HepG2 (cell line): ENCODE measurements around the gene RGS6. TPM values are rescaled to one million over a fixed set of nuclear protein-coding genes. Genes with fewer than 3 reads are reported as not detected.

Source experiments
- ATAC-seq: fragments of 200-7000 bp; cut with Tn5 transposase; 3 replicates; pipeline ENCODE4 v1.9.1; 2020; ENCODE audit warnings: mild to moderate bottlenecking, moderate library complexity
- BruUV-seq: library from RNA; stranded (reverse); fragments of 400-500 nt; replicated peaks from 2 replicates; lab custom pipeline; 2021; lab: Mats Ljungman, UMichigan
- CTCF ChIA-PET: fragments of 300-600 bp; formaldehyde crosslinking; extraction: SDS; loops from one replicate; lab custom pipeline; 2021; ENCODE audit warnings: low total read pairs, inconsistent platforms, low intra/inter-chr PET ratio; lab: Yijun Ruan, JAX
- POLR2A ChIA-PET: fragments of 350-600 bp; sonication (Branson Sonifier 250); formaldehyde crosslinking; loops from one replicate; lab custom pipeline; 2020; ENCODE audit warnings: antibody characterized with exemption, inconsistent platforms; lab: Yijun Ruan, JAX
- DNase-seq: peaks from one replicate; pipeline ENCODE4 v3.0.0-alpha.2; 2015; ENCODE audit warnings: low spot score
- FAIRE-seq: peaks from 3 replicates; lab custom pipeline; 2011; peaks lifted over from hg19 to GRCh38; lab: Jason Lieb, UNC
- H2AFZ ChIP-seq: one replicate; pipeline ENCODE4 v1.6.1; 2011; ENCODE audit warnings: low read length, inconsistent platforms
- H3K27ac ChIP-seq: fragments of 300-600 bp; 3 replicates; pipeline ENCODE4 v1.8.0; 2011; ENCODE audit warnings: mixed run types, mild to moderate bottlenecking, mixed read lengths, low read length, inconsistent platforms; ENCODE audit not compliant: insufficient read depth; ENCODE audit errors: extremely low read length
- H3K27me3 ChIP-seq, 2 experiments: fragments of 200-600 bp in 1 of 2; 2 replicates in 1 of 2; 3 replicates in 1 of 2; pipeline versions ENCODE4 v1.6.0 to v1.8.0; 2011; ENCODE audit warnings: low read length in 2 of 2, mild to moderate bottlenecking in 2 of 2, moderate library complexity in 2 of 2, inconsistent platforms in 1 of 2; ENCODE audit not compliant: insufficient read depth in 2 of 2, control insufficient read depth in 1 of 2
- H3K36me3 ChIP-seq, 2 experiments: fragments of 200-600 bp in 1 of 2; replicated peaks in 1 of 2; 2 replicates in 1 of 2; 3 replicates in 1 of 2; pipeline versions ENCODE4 v1.5.1 to v1.8.0; 2011; ENCODE audit warnings: low read length in 2 of 2, inconsistent platforms in 1 of 2; ENCODE audit not compliant: insufficient read depth in 2 of 2, control insufficient read depth in 1 of 2
- H3K4me1 ChIP-seq: 2 replicates; pipeline ENCODE4 v1.5.1; 2012; ENCODE audit warnings: low read length, inconsistent platforms; ENCODE audit not compliant: insufficient read depth
- H3K4me2 ChIP-seq: 2 replicates; pipeline ENCODE4 v1.6.0; 2011; ENCODE audit warnings: low read depth, low read length, inconsistent platforms
- H3K4me3 ChIP-seq, 3 experiments: fragments of 200-600 bp in 1 of 3; sonication (generic), shearing (Covaris generic) in 1 of 3; replicated peaks in 1 of 3; 2 replicates each; pipeline ENCODE4 v1.5.1; 2011 to 2016; ENCODE audit warnings: low read length in 3 of 3, inconsistent platforms in 2 of 3, low read depth in 2 of 3, mild to moderate bottlenecking in 2 of 3, control low read depth in 1 of 3, mixed read lengths in 1 of 3; ENCODE audit not compliant: insufficient read depth in 1 of 3
- H3K79me2 ChIP-seq: one replicate; pipeline ENCODE4 v1.6.1; 2011; ENCODE audit warnings: low read length, inconsistent platforms; ENCODE audit not compliant: insufficient read depth
- H3K9ac ChIP-seq: 2 replicates; pipeline ENCODE4 v1.6.0; 2011; ENCODE audit warnings: mild to moderate bottlenecking, low read depth, low read length, inconsistent platforms; ENCODE audit not compliant: insufficient read depth
- H3K9me3 ChIP-seq: 2 replicates; pipeline ENCODE4 v1.5.1; 2012; ENCODE audit warnings: mild to moderate bottlenecking, low read length
- H4K20me1 ChIP-seq: 2 replicates; pipeline ENCODE4 v1.6.0; 2011; ENCODE audit warnings: inconsistent platforms, mild to moderate bottlenecking, low read length, moderate library complexity; ENCODE audit not compliant: insufficient read depth
- FLYWCH1 ChIP-seq: sonication (generic); formaldehyde crosslinking; IDR thresholded peaks from 2 replicates; pipeline ENCODE4 v1.8.1; 2023; ENCODE audit warnings: mild to moderate bottlenecking, missing genetic modification reagents
- FOXA3 ChIP-seq: IDR thresholded peaks from 2 replicates; pipeline ENCODE4 v1.6.1; 2016; ENCODE audit warnings: missing genetic modification reagents, missing compliant biosample characterization
- MAFF ChIP-seq: IDR thresholded peaks from 2 replicates; pipeline ENCODE4 v1.6.1; 2011; ENCODE audit warnings: low read depth, low read length, improper control_type of control experiment
- MAFK ChIP-seq, 2 experiments: IDR thresholded peaks in 1 of 2; conservative IDR thresholded peaks in 1 of 2; 2 replicates each; pipeline ENCODE4 v1.6.1; 2011; ENCODE audit warnings: improper control_type of control experiment in 2 of 2, low read length in 2 of 2
- SPEN ChIP-seq: sonication (generic); formaldehyde crosslinking; IDR thresholded peaks from 2 replicates; pipeline ENCODE4 v1.5.1; 2020; ENCODE audit warnings: low read depth, mild to moderate bottlenecking, missing genetic modification reagents
- ZNF260 ChIP-seq: sonication (generic); formaldehyde crosslinking; IDR thresholded peaks from 2 replicates; pipeline ENCODE4 v1.4.0; 2020; ENCODE audit warnings: missing genetic modification reagents, low read depth, mild to moderate bottlenecking, borderline replicate concordance
- ZNF274 ChIP-seq: sonication (generic); formaldehyde crosslinking; IDR thresholded peaks from 2 replicates; pipeline ENCODE4 v1.5.1; 2020; ENCODE audit warnings: mild to moderate bottlenecking, missing genetic modification reagents
- ZNF629 ChIP-seq: sonication (generic); formaldehyde crosslinking; conservative IDR thresholded peaks from 2 replicates; pipeline ENCODE4 v1.5.0; 2020; ENCODE audit warnings: missing genetic modification reagents
- ZSCAN29 ChIP-seq: sonication (generic); formaldehyde crosslinking; conservative IDR thresholded peaks from 2 replicates; pipeline ENCODE4 v1.4.0; 2020; ENCODE audit warnings: mild to moderate bottlenecking, missing genetic modification reagents
- WGBS: methylation state at CpG from one replicate; pipeline ENCODE4 v1.1.6; 2017; ENCODE audit warnings: low lambda C conversion rate; 5-methylcytosine and 5-hydroxymethylcytosine counted together
- in situ Hi-C: cut with HindIII; loops from 2 replicates; pipeline ENCODE4 v1.10.0; 2017; ENCODE audit warnings: low pct_unique_long_range_greater_than_20kb; ENCODE audit not compliant: extremely low pct_ligation_motif_present
- intact Hi-C: fragments of 100-400 bp; cut with micrococcal nuclease; formaldehyde crosslinking; loops from one replicate; pipeline ENCODE4 v1.10.0; 2022; ENCODE audit not compliant: unreplicated experiment
- polyA plus RNA-seq, 8 experiments: library from polyadenylated mRNA; depleted of rRNA in 3 of 8; stranded (reverse) in 7 of 8; unstranded in 1 of 8; fragments of >200 nt; fragmentation: Illumina TruSeq in 4 of 8; extraction: Trizol in 4 of 8; gene quantifications; 2 replicates each; pipeline versions ENCODE4 v1.2.1 to v1.2.3, GENCODE V29; 2011 to 2016; ENCODE audit warnings: low read depth in 4 of 8, missing spikeins in 1 of 8, mixed read lengths in 1 of 8; ENCODE audit not compliant: insufficient read depth in 1 of 8
- total RNA-seq, 5 experiments: library from RNA; depleted of rRNA; stranded (reverse); fragments of >200 nt; fragmentation: Illumina TruSeq; extraction: Trizol; gene quantifications; 2 replicates each; pipeline ENCODE4 v1.2.3, GENCODE V29; 2016; ENCODE audit warnings: low read depth in 1 of 5
- TF ChIP-seq, protein P1 (sequence below): sonication (generic); formaldehyde crosslinking; IDR thresholded peaks from 2 replicates; pipeline ENCODE4 v1.5.1; 2020; ENCODE audit warnings: mild to moderate bottlenecking, missing genetic modification reagents, borderline replicate concordance

The RGS6 gene
- total and polyA plus RNA-seq, 2 of the 13 experiments (the other 11 are each of a cell fraction or from before 2014, with no cell fraction given): not detected

DNA sequence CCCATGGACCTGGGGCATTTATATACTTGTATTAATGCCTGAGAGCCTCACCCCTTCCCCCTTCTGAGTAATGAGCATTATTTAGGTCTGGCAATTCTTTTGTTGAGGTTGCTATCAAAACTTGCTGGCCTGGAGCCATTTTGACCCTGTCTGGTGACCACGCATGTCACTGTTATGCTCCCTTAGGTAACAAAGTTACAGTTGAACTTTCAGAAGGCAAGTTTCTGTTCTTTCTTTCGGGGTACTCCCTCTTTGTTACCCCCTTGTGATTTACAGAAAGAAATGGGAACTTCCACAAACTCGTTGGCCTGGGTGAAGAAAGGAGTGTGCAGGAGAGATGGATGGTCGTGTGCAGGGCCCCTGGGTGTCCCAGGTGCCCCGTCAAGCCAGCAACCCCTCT lies 656.3 kb downstream of the RGS6 start:
- Histone ChIP-seq H3K27me3 (peaks cover 2 to 5% of the 10 kb centered on the region in 2 experiments; a peak in 2 of 5 replicates), H3K27ac (no peak overlapping the region), H3K9ac (no peak overlapping the region), H3K36me3 (no peaks in the 10 kb centered on the region), H3K4me2 (no peak overlapping the region), H3K4me1 (no peaks in the 10 kb centered on the region), H4K20me1 (no peaks in the 10 kb centered on the region), H2AFZ (no peak overlapping the region), H3K4me3 (no peak overlapping the region), H3K9me3 (no peaks in the 10 kb centered on the region), H3K79me2 (no peaks in the 10 kb centered on the region)
- intact Hi-C loops (no loop called here), in situ Hi-C loops (no loop called here)
- POLR2A ChIA-PET: no interaction called here
- WGBS: 2% methylated on average over 3 of the region's 5 CpGs
- CTCF ChIA-PET: no interaction called here
- FAIRE-seq: no peak
- TF ChIP-seq ZNF260 (CRISPR knock-in tag) (no peak), ZNF629 (CRISPR knock-in tag) (no peak)
- DNase-seq: no peak
- ATAC-seq: no peak
- BruUV-seq: no TSS peak

DNA sequence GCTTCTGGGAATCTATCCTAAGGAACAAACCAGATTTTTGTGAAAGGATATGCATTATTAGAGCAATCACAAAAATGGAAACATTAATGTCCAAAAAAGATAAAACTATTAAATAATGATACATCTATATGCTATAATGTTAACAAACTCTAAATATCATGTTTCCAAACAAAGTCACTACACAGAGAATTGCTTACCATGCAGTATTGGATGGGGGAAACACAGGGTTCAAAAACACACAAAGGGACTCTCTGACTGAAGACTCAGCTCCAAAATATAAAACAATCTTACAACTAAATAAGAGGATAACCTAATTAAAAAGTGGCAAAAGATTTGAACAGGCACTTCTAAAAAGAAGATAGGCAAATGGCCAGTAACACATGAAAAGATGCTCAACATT lies 657.4 kb downstream of the RGS6 start:
- ChIA-PET CTCF (no interaction called here), POLR2A (no interaction called here)
- Histone ChIP-seq H3K9me3 (no peaks in the 10 kb centered on the region), H3K4me2 (no peak overlapping the region), H3K36me3 (no peaks in the 10 kb centered on the region), H4K20me1 (no peaks in the 10 kb centered on the region), H3K4me3 (no peak overlapping the region), H3K27me3 (peaks cover 2 to 5% of the 10 kb centered on the region in 2 experiments; a peak in 2 of 5 replicates), H3K4me1 (no peaks in the 10 kb centered on the region), H3K27ac (no peak overlapping the region), H2AFZ (no peak overlapping the region), H3K79me2 (no peaks in the 10 kb centered on the region), H3K9ac (no peak overlapping the region)
- intact Hi-C loops: no loop called here
- TF ChIP-seq, protein P1, sequence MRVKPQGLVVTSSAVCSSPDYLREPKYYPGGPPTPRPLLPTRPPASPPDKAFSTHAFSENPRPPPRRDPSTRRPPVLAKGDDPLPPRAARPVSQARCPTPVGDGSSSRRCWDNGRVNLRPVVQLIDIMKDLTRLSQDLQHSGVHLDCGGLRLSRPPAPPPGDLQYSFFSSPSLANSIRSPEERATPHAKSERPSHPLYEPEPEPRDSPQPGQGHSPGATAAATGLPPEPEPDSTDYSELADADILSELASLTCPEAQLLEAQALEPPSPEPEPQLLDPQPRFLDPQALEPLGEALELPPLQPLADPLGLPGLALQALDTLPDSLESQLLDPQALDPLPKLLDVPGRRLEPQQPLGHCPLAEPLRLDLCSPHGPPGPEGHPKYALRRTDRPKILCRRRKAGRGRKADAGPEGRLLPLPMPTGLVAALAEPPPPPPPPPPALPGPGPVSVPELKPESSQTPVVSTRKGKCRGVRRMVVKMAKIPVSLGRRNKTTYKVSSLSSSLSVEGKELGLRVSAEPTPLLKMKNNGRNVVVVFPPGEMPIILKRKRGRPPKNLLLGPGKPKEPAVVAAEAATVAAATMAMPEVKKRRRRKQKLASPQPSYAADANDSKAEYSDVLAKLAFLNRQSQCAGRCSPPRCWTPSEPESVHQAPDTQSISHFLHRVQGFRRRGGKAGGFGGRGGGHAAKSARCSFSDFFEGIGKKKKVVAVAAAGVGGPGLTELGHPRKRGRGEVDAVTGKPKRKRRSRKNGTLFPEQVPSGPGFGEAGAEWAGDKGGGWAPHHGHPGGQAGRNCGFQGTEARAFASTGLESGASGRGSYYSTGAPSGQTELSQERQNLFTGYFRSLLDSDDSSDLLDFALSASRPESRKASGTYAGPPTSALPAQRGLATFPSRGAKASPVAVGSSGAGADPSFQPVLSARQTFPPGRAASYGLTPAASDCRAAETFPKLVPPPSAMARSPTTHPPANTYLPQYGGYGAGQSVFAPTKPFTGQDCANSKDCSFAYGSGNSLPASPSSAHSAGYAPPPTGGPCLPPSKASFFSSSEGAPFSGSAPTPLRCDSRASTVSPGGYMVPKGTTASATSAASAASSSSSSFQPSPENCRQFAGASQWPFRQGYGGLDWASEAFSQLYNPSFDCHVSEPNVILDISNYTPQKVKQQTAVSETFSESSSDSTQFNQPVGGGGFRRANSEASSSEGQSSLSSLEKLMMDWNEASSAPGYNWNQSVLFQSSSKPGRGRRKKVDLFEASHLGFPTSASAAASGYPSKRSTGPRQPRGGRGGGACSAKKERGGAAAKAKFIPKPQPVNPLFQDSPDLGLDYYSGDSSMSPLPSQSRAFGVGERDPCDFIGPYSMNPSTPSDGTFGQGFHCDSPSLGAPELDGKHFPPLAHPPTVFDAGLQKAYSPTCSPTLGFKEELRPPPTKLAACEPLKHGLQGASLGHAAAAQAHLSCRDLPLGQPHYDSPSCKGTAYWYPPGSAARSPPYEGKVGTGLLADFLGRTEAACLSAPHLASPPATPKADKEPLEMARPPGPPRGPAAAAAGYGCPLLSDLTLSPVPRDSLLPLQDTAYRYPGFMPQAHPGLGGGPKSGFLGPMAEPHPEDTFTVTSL (CRISPR knock-in tag): no peak
- TF ChIP-seq SPEN (CRISPR knock-in tag): no peak
- TF ChIP-seq FLYWCH1: no peak
- no peak for TF ChIP-seq ZNF274 (CRISPR knock-in tag)
- TF ChIP-seq MAFK (conservative IDR thresholded peaks at IDR 0.05 in 1 of 2, IDR thresholded peaks at IDR 0.05 in 1 of 2; ENCODE audit: low read length in 2 of 2): peak; percentile 67 to 80; a peak in 3 of 4 replicates
- TF ChIP-seq MAFF: peak; percentile 56; the same call in 1 of the 2 replicates
- no peak for TF ChIP-seq ZSCAN29 (CRISPR knock-in tag)
- no peak for TF ChIP-seq FOXA3 (CRISPR knock-in tag)
- ATAC-seq: no peak
- BruUV-seq: no TSS peak
- in situ Hi-C loops: no loop called here
- FAIRE-seq: no peak
- DNase-seq: no peak
